A204.1 (cell line): ENCODE data around the gene CERS6.

Experiments
- FAIRE-seq: peaks from 2 replicates; lab custom pipeline; 2012; peaks lifted over from hg19 to GRCh38; lab: Jason Lieb, UNC

Gene CERS6

DNA sequence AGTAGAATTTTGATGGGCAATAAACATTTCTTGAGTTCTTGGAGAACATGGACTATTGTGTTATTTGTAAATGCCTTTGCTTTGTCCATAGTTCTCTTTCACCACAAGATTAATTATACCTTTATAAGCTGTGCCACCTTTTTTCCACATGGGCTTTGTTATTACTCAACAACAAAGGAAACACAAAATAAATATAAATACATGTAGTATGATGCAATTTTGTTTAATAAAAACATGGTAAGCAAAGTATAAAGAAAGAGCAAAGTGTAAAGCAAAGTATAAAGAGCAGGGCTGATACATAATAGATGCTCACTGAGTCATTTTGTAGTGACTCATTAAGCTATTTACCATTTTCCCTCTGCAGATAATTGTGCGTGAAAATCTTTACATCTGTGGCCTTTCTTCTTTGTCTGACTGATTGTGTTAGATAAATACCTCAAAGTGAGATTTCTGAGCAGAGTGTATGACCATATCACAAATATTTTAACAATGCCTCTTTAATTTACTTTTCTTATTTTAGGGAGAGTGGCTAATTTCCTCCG, 80.9 kb downstream of the CERS6 start:
- no peak for FAIRE-seq

DNA sequence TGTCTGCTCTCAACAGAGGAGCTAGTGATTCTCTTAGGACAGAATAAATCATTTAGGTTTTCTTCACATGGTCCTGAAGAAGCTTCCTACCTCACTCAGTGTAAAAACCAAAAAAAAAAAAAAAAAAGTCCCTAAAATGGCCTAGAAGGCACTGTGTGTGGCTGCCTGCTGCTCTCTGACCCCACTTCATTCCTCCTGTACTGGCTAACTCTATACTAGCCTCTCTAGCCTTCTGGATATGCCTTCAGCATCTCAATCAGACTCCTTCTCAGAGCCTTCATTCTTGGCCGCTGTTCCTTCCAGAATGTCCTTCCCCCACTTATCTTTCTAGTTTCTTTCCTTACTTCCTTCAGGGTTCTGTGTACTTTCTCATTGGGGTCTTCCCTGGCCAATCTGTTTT, 82.1 kb downstream of the CERS6 start:
- FAIRE-seq, result no peak

DNA sequence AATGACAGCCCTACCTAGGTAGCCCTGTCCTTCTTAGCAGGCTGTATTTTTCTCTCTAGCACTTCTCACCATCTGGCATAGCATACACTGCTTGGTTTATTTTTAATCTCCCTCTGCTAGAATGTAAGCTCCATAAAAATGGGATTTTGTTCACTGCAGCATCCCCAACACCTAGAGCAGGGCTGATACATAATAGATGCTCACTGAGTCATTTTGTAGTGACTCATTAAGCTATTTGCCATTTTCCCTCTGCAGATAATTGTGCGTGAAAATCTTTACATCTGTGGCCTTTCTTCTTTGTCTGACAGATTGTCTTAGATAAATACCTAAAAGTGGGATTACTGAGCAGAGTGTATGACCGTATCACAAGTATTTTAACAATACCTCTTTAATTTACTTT, 82.5 kb downstream of the CERS6 start:
- no peak for FAIRE-seq

DNA sequence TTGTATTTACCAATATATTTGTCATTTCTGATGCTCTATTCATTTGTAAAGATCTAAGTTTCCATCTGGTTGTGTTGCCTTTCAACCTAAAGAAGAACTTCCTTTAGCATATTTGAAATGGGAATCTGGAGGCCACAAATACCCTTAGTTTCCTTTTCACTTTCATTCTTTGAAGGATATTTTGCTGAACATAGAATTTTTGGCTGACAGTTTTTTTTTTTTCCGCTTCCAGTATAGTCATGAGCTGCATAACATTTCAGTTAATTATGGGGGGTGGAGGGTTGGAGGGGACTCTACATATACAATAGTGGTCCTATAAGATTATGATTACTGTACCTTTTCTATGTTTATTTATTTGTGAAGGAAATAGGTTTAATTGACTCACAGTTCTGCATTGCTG, 83.9 kb downstream of the CERS6 start:
- no peak for FAIRE-seq

DNA sequence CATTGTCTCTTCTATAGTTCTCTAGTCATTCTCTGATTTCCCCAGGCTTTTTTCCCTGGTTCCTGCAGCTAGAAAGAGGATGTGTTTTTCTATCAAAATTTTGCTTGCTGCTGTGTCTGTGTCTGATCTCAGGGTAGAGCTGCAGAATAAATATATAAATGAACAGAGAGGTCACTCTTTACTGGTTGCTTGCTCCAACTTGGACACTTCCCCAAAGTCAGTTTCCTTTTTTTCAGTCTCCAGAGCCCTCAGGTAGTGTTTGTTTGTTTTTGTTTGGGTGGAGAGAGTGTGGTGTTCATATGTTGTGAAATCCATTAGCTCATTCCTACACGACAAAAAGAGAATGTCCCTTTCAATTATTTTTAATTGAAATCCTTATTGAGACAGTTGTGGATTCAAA, 85.8 kb downstream of the CERS6 start:
- FAIRE-seq, result no peak

DNA sequence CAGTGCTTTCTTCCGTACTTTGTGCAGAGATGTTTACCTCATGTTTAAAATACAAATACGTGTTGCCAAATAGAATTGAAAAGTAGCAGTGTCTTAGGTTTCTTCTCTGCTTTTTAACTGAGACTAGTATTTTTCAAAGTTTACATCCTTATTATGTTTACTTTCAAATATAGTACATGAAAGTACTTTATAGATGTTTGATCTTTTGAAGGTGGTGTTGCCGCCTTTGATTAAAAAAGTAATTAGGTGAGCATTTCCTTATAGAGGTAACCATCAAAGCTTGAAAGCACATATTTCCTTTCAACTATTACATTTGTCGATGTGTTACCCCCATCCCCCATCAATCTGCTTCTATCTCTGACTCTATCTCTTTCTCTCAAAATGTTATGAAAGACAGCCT, 87.0 kb downstream of the CERS6 start:
- no peak for FAIRE-seq

DNA sequence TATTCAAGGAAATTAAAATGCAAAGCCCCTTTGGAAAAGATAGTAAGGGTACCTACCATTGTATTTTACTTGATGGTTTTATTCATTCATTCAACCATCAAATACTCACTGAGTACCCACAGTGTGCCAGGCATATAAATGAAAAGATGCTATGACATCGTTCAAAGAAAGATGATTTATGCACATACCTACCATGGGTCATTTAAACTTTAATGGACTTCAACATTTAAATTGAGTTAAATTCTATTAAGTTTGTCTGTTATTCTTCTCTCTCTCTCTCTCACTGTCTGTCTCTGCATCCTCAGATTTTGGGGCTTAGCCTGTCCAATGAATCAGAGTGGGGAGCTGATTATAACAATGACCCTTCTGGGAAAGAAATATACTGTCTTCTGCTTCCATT, 87.9 kb downstream of the CERS6 start:
- FAIRE-seq, result no peak

DNA sequence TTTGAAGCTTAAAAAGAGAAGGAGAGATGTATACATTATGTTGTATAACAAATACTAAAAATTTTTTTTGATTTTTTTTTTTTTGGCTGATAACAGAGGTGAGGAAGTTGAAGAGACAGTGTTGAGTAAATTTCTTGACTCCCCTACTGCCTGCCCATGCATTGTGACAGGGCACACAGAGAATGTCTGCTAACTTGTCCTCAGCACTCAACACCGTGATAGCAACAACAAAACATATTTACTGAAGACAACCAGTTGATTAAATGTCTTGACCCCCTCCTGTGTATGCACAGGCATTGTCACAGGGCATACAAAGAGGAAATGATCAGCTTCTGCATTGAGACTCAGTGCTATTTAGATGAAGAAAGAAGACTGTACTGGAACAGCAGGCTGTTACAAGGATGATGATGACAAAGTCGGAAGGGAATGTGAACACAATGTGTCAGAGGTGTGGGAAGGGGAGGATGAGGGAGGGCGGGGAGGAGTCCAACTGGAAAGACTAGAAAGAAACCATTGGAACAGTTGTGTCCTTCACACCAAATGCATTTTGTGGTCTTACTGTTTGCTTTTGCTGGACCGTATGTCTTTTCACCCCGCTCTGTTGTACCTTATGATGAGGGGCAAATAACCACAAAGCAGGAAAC, 89.5 kb downstream of the CERS6 start:
- no peak for FAIRE-seq

DNA sequence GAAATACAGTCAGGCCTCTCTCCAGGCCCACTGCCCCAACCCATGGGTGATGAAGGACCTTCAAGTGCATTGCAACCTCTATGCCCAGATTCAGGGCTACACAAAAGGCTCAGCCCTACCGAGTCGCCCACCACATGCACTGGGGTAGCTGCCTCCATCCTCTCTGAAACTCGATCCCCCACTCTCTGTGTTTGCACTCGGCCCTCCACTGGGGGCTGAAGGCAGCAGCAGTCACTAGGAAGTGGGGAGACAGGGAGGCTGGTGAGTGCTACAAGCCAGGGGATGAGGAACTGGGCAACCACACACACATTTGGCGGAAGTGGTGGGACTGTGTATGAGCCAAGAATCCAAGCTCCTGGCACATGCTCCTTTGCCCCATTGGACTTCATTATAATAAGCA, 94.6 kb downstream of the CERS6 start:
- FAIRE-seq, result no peak

DNA sequence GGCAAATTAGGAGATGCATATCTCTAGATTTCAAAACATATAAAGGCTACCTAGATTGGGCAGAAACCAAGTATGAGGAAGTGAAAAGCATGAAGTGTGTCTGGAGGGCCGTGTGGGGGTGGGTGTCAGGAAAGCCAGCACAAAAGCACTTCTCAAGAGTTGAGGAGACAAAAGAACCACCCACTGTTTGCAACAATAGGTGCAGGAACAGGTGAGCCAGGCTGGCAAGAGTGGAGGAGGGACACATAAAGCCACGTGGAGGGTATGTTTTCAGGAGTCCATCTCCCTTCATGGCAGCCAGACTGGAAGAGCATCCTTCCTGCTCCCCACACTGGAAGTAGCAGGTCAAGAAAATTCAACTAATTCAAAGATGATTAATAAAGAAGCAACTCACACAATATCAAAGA, 96.4 kb downstream of the CERS6 start:
- FAIRE-seq, result no peak

DNA sequence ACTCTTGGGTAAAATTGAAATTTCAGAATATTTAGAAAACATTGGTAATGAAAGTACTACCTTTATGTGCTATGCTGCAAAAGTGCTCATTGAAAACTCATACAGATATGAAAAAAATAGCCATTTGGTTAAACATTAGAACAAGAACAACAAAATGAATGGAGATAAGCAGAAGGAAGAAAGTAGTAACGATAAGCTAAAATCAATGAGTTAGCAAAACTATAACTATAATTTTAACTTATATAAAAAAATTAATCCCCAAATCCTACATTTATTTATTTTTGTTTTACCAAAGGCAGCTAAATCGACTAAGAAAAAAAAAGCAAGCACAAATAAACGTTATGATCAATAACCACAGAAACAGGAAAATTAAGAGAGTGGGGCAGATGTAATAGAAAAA, 99.2 kb downstream of the CERS6 start:
- FAIRE-seq, result no peak

DNA sequence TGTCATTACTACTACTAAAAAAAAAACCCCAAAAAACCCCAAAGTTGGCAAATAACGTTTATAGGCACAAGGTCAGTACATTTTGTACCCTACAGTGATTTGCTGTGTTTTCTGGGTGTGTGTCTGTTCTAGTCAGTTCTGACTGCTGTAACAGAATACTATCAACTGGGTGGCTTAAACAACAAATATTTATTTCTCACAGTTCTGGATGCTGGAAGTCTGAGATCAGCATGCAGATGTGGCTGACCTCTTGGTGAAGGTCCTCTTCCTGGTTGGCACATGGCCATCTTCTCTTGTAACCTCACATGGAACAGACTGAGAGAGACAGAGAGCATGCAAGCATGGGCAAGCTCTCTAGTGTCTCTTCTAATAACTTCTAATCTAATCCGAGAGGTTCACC, 103.1 kb downstream of the CERS6 start:
- no peak for FAIRE-seq

DNA sequence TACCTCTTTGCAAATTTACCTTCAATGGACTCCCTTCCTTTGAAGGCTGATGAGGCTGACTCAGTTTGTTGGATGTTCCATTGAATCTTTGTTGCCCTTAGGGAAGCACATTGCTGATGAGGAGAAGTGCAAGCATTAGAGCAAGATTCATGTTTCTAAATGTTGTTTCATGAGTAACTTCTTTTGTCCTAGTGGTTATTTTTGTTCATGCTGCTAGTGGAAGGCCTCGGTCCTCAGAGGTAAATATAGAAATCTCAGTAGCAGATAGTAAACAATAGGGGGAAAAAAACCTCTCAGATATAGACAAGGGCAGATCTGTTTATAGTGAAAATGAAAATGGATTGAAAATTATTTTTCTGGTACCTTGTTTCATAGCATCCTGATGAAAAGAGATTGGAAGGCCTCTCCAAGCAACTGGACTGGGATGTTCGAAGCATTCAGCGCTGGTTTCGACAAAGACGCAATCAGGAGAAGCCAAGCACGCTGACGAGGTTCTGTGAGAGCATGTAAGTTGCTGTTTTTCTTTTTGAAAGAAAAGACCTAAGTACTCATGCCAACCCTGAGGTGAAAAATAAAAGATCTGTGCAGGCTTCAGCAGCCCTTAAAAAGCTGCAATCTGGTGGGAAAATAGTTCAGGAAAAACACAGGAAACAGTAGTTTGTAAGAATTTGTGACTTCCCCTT, 104.9 kb downstream of the CERS6 start:
- no peak for FAIRE-seq

DNA sequence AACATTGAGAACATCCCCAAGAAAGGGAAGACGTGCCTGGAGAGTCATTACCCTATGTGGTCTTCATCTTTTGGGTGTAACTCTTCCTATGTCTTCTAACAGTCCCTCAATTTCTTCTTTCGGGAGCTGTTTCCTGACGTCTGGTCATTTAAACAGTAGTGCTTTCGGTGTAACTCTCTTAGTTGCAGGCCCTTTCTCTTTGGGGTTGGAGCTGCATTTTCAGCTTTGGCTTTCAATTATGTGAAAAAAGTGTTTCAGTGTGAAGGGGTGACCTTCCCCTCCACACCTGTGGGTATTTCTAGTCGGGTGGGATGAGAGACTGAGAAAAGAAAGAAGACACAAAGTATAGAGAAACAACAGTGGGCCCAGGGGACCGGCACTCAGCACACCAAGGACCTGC, 105.9 kb downstream of the CERS6 start:
- FAIRE-seq, result no peak

DNA sequence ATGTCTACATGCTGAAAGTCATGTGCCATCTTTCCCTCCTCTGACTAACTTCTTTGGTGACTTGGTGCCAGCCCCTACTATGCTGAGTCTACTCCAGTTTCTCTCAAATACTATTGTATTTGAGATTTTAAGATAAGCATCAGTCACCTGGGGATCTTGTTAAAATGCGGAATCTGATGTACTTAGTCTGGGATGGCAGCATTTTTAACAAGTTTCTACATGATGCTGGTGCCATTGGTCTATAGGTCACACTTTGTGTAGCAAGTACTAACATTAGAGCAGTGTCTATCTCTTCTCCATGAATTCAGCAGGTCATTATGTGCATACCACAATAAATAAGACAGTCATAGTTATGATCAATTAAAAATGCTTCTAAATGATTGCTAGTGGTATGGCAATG, 106.9 kb downstream of the CERS6 start:
- no peak for FAIRE-seq

DNA sequence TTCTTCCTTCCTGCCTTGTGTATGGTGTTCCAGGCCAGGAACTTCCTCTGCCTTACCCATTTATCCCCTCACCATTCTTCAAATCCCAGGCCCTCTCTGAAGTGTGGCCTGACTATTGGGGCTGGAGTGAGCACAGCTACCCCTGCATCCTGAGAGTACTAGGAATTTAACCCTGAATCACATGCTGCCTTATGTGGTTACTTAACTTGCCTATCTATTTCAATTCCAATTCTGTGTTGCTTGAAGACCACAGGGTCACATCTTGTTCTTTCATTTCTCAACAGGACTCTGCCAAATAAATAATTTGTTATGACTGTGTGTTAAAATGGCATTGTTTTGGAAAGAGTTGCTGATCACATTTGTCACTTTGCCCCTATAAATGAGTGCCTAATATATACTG, 108.6 kb downstream of the CERS6 start:
- no peak for FAIRE-seq

DNA sequence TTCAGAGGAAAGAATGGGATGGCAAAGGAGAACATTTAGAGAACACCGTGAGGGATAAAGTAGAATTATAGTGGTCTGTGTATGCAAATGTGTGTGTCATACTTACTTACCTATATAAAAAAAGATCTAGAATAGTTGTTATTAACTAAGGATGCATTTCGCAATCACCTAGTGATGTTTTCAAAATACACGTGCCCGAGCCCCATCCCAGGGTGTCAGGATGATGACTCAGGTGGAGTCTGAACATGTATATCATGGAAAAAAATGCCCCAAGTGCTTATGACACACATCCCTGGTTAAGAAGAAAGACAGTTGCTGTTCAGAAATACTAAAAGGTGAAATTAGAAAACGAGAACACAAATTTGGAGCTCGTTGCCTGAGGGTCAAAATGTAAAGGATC, 109.0 kb downstream of the CERS6 start:
- FAIRE-seq, result no peak

DNA sequence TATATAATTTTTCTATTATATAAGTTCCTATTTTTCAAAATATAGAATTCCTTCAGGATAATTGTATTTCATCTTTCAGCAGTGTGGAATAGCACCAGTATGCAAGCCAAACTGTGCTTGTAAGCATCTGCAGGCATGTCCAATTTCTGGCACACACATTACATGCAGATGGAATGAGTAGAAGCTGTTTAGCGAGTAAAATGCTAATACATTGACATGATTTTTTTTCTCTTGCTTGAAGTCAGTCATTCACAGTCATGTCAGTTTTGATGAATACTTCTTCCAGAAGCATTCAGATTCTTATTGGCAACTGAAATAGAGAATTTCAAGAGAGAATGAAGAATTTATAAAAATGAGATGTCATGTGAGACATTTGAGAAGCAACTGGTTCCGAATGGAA, 109.4 kb downstream of the CERS6 start:
- no peak for FAIRE-seq

DNA sequence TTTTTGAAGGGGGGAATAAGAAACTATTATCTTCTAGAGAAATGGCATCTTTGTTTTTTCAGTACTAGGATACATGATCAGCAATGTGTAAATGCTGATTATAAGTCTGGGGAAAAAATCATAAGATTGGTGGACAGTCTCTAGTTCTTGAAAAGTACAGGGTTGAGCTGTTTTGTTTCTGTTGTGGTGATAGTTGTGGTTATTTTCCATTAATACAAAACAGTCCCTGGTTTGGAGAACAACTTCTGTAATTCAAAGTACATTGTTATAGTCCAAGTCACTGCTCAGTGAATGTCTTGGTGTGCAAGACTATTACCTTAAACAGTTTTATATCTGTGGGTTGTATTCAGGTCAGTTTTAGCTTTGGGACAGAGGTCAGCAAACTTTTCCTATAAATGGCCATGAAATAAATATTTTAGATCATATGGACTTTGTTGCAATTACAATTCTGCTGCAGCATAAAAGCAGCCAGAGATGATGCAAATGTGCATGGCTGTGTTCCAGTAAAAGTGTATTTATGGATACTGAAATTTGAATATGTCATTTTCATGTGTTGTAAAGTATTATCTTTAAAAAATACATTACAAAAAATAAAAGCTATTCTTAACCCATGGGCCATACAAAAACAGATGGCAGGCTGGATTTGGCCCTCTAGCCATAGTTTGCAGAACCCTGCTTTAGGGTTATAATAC, 111.0 kb downstream of the CERS6 start:
- FAIRE-seq, result no peak

DNA sequence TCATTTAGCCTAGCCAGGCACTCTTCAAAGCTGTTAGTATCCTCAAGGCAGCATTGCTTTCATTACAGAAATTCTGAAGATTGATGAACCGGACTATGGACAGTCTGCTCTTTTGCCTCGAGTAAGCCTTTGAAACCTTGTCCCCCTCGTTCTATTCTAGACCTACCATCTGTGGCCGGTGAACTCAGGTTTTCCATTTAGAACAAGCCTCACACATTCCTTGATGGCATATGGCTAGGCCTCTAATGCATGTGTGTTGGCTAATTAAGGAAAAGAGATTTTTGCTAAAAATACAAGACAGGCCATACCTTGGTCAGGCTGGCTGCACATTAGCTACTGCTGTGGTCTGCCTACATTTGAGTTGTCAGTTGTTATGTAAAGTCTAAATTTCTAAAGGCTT, 111.8 kb downstream of the CERS6 start:
- no peak for FAIRE-seq

DNA sequence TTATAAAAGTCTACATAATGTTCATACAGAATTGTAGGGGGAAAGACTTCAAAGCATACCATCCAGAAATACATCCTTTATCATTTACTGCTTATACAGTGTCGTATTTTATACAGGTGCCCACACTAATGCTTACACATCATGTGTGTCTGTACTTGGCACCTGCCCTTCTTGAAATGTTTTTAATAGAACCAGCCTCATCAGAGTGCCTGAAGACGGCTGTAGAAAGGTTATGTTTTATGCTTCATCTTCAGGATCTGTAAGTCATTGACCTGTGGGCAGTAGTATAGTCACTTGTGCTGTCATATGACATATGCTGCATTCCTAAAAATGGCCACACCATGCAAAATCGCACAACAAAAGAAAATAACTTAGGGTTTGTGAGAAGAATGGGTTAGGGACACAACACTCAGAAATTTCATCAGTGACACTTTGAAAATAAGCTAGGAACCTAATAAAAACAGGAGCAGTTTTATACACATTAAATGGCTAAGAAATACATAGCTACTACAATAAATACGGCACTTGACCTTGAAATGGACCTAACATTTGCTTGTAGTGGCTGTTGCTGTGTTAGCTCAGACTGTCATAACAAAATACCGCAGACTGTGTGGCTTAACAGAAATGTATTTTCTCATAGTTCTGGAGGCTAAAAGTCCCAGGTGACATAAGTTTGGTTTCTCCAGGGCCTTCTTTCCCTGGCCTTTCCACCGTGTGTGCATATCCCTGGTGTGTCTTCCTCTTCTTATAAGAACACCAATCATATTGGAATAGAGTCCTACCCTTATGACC, 112.6 kb downstream of the CERS6 start:
- FAIRE-seq, result no peak

DNA sequence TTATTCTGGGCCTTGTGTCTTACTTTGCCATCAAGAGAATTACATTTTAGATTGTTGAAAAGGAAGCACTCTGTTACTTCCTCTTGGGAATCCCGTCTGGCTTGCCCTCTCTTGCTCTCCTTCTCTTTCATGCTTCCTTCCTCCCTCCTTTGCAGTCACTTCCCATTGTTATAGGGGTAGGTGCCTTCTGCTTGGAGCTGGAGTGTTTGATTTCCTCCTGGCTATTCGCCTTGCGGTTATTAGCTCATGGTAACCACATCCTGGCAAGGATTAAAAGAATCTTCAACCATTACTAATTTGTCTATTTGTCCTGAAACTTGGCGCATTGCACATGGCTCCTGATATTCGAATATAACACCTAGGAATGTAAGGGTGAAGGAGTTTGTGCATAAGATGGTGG, 115.0 kb downstream of the CERS6 start:
- FAIRE-seq, result no peak
